SU-DHL-6 (cell line): ENCODE data around the gene BRIP1.

ENCODE experiments used
- H2AFZ ChIP-seq: fragments of 200-600 bp; sonication (generic); 2 replicates; pipeline ENCODE4 v1.6.1; 2014; ENCODE audit warnings: low read depth, mild to moderate bottlenecking, moderate library complexity, mixed read lengths, antibody characterized with exemption, low read length; ENCODE audit not compliant: severe bottlenecking
- H3F3A ChIP-seq: fragments of 200-600 bp; shearing (Covaris generic); 2 replicates; pipeline ENCODE4 v1.6.0; 2016; ENCODE audit warnings: antibody characterized with exemption, mild to moderate bottlenecking; ENCODE audit not compliant: insufficient read depth
- H3K27ac ChIP-seq: fragments of 200-600 bp; sonication (generic); 2 replicates; pipeline ENCODE4 v1.5.1; 2016; ENCODE audit warnings: low read depth, mild to moderate bottlenecking, low read length, moderate library complexity, mixed read lengths
- H3K27me3 ChIP-seq: fragments of 200-600 bp; sonication (generic), shearing (Covaris generic); 2 replicates; pipeline ENCODE4 v1.6.0; 2014; ENCODE audit warnings: mild to moderate bottlenecking, low read length
- H3K36me3 ChIP-seq: fragments of 200-600 bp; sonication (generic); 2 replicates; pipeline ENCODE4 v1.6.1; 2014; ENCODE audit warnings: mild to moderate bottlenecking, low read length, mixed read lengths
- H3K4me2 ChIP-seq: fragments of 300-600, 200-600 bp; shearing (Covaris generic), sonication (generic); 2 replicates; pipeline ENCODE4 v1.6.0; 2014; ENCODE audit warnings: low read length, low read depth, mild to moderate bottlenecking; ENCODE audit not compliant: poor library complexity, severe bottlenecking
- H3K4me3 ChIP-seq: fragments of 200-600 bp; sonication (generic); 2 replicates; pipeline ENCODE4 v1.5.1; 2014; ENCODE audit warnings: antibody characterized with exemption, low read length, mild to moderate bottlenecking, mixed read lengths; ENCODE audit not compliant: insufficient read depth, poor library complexity, severe bottlenecking
- H3K79me2 ChIP-seq: fragments of 200-600 bp; sonication (generic); 2 replicates; pipeline ENCODE4 v1.6.1; 2014; ENCODE audit warnings: mild to moderate bottlenecking, low read length, moderate library complexity; ENCODE audit not compliant: insufficient read depth
- H3K9ac ChIP-seq: fragments of 200-600 bp; sonication (generic); 2 replicates; pipeline ENCODE4 v1.7.0; 2014; ENCODE audit warnings: mild to moderate bottlenecking, low read length
- H3K9me2 ChIP-seq: fragments of 200-600 bp; sonication (generic); replicated peaks from 2 replicates; pipeline ENCODE4 v1.6.1; 2014; ENCODE audit warnings: low read length; ENCODE audit not compliant: insufficient read depth
- H3K9me3 ChIP-seq: fragments of 200-600 bp; sonication (generic); 2 replicates; pipeline ENCODE4 v1.6.1; 2014; ENCODE audit warnings: low read length, mixed read lengths; ENCODE audit not compliant: insufficient read depth
- H4K20me1 ChIP-seq: fragments of 200-600 bp; sonication (generic); 2 replicates; pipeline ENCODE4 v1.6.1; 2014; ENCODE audit warnings: low read depth, mild to moderate bottlenecking, antibody characterized with exemption, low read length, moderate library complexity, mixed read lengths
- EZH2phosphoT487 ChIP-seq: fragments of 200-600 bp; sonication (generic), shearing (Covaris generic); conservative IDR thresholded peaks from 2 replicates; pipeline ENCODE4 v1.6.1; 2018; ENCODE audit warnings: mild to moderate bottlenecking, antibody characterized with exemption, low read length, moderate library complexity, mixed read lengths
- TF ChIP-seq, protein P1 (sequence below): fragments of 200-600 bp; sonication (generic); IDR thresholded peaks from one replicate; pipeline ENCODE4 v1.5.1; 2017; ENCODE audit warnings: antibody characterized with exemption, mild to moderate bottlenecking, low read length, moderate library complexity; ENCODE audit not compliant: insufficient read depth, poor library complexity, severe bottlenecking

The BRIP1 gene

DNA sequence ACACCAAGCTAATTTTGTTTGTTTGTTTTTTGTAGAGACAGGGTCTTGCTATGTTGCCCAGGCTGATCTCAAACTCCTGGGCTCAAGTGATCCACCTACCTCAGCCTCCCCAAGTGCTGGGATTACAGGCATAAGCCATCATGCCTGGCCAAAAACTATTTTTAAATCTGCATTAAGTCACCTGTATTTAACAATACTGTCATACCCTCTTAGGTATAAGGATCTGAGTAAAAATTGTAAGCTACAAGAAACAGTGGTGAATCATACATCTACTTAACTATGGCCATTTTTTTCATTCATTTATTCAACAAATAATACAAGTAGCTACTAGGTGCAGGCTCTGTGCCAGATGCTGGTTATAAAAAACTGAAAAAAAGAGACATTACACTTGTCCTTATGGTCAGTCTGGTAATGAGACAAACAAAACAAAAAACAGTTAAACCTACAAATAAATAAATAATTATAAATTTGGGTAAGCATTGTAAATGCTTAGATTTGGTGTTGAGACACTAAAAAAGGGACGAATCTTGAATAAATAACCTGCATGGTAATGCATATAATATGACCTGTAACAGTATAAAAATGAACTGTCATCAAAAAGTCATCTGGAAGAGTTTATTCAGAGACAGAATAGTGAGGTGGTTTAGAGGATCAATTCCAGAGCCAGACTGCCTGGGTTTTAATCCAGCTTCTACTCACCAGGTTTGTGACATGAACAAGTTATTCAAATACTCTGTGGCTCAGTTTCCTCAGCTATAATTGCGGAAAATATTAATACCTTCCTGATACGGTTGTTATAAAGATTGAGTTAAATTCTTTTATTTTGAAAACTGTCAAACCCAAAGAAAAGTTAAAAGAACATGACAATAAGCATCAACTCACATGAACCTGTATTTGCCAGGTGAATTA is 26.8 kb downstream of the BRIP1 start:
- H3K27me3 ChIP-seq = no peaks in the 10 kb centered on the region
- H3K9me2 ChIP-seq = no peaks in the 10 kb centered on the region
- H3K27ac ChIP-seq = no peak overlapping the region
- no peak overlapping the region for H3K9ac ChIP-seq
- peaks cover 7% of the 10 kb centered on the region for H4K20me1 ChIP-seq
- TF ChIP-seq, protein P1, sequence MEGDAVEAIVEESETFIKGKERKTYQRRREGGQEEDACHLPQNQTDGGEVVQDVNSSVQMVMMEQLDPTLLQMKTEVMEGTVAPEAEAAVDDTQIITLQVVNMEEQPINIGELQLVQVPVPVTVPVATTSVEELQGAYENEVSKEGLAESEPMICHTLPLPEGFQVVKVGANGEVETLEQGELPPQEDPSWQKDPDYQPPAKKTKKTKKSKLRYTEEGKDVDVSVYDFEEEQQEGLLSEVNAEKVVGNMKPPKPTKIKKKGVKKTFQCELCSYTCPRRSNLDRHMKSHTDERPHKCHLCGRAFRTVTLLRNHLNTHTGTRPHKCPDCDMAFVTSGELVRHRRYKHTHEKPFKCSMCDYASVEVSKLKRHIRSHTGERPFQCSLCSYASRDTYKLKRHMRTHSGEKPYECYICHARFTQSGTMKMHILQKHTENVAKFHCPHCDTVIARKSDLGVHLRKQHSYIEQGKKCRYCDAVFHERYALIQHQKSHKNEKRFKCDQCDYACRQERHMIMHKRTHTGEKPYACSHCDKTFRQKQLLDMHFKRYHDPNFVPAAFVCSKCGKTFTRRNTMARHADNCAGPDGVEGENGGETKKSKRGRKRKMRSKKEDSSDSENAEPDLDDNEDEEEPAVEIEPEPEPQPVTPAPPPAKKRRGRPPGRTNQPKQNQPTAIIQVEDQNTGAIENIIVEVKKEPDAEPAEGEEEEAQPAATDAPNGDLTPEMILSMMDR = no peak
- no peak for TF ChIP-seq EZH2phosphoT487
- H3F3A ChIP-seq = peaks cover 26% of the 10 kb centered on the region
- peaks cover 21% of the 10 kb centered on the region; the same call in 1 of the 2 replicates for H3K36me3 ChIP-seq
- H3K4me3 ChIP-seq = no peak overlapping the region
- H3K79me2 ChIP-seq = peaks cover 4% of the 10 kb centered on the region; the same call in 1 of the 2 replicates
- no peaks in the 10 kb centered on the region for H3K9me3 ChIP-seq
- no peak overlapping the region for H2AFZ ChIP-seq
- H3K4me2 ChIP-seq = no peak overlapping the region

DNA sequence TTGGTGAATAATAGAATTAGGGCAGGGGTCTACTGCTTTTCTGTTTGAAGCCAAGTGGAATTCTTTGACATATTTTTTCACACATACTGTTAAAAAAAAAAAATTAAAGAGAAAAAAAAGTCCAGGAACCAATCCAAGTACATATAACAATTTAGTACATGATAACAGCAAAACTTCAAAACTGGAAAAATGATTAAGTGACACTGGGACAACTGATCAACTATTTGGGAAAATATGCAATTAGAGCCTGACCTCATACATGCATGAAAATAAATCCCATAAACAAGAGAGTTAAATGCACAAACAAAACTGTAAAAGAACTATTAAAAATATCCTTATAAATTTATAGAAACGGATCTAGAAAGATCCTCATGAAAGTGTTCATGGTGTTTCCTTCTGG is 27.7 kb downstream of the BRIP1 start:
- H3K27me3 ChIP-seq = no peaks in the 10 kb centered on the region
- H3K4me2 ChIP-seq = no peak overlapping the region
- peaks cover 21% of the 10 kb centered on the region; the same call in 1 of the 2 replicates for H3K36me3 ChIP-seq
- no peak overlapping the region for H3K4me3 ChIP-seq
- H3K79me2 ChIP-seq = peaks cover 4% of the 10 kb centered on the region; the same call in 1 of the 2 replicates
- TF ChIP-seq, protein P1 = no peak
- no peak for TF ChIP-seq EZH2phosphoT487
- H3K9me2 ChIP-seq = no peaks in the 10 kb centered on the region
- peaks cover 6% of the 10 kb centered on the region for H4K20me1 ChIP-seq
- no peak overlapping the region for H3K27ac ChIP-seq
- H3F3A ChIP-seq = peaks cover 22% of the 10 kb centered on the region
- no peak overlapping the region for H3K9ac ChIP-seq
- H2AFZ ChIP-seq = no peak overlapping the region
- H3K9me3 ChIP-seq = no peaks in the 10 kb centered on the region

DNA sequence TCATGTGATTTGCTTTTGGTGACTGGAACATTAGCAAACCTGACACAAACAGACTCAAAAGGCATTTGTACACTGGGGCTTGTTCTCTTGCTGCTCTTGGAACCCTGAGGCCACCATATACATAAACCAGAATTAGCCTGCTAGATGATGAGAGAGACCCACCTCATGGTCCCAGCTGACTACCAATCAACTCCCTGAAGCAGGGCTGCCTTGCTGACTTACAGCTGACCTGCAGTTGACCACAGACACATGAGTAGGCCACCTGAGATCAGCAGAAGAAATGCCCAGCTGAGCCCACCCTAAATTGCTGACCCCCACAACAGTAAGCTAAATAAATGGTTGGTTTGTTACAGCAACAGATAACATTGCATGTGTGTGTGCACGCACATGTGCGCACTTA is 28.7 kb downstream of the BRIP1 start:
- Histone ChIP-seq H3K27me3 (no peaks in the 10 kb centered on the region), H3K9ac (no peak overlapping the region), H4K20me1 (peaks cover 4% of the 10 kb centered on the region), H3K79me2 (peaks cover 8% of the 10 kb centered on the region; the same call in 1 of the 2 replicates), H3K9me3 (no peaks in the 10 kb centered on the region), H3F3A (peaks cover 22% of the 10 kb centered on the region), H2AFZ (no peak overlapping the region), H3K36me3 (peaks cover 23% of the 10 kb centered on the region; the same call in 1 of the 2 replicates), H3K4me3 (no peak overlapping the region), H3K27ac (no peak overlapping the region), H3K9me2 (no peaks in the 10 kb centered on the region), H3K4me2 (no peak overlapping the region)
- TF ChIP-seq, protein P1 = no peak
- TF ChIP-seq EZH2phosphoT487 = no peak
